OCI-LY3 (cell line): ENCODE data around the gene TNNI2.

Experiments used
- H2AFZ ChIP-seq: fragments of 200-600, 300-600 bp; shearing (Covaris generic); 2 replicates; pipeline ENCODE4 v1.6.0; 2014; ENCODE audit warnings: antibody characterized with exemption, low read depth, low read length
- H3K27ac ChIP-seq: fragments of 200-600, 300-600 bp; sonication (generic); 2 replicates; pipeline ENCODE4 v1.5.1; 2014; ENCODE audit warnings: mild to moderate bottlenecking, low read length, moderate library complexity, mixed read lengths
- H3K27me3 ChIP-seq: fragments of 200-600, 300-600 bp; sonication (generic); 2 replicates; pipeline ENCODE4 v1.6.1; 2014; ENCODE audit warnings: low read depth, low read length, mixed read lengths
- H3K36me3 ChIP-seq: fragments of 200-600, 300-600 bp; sonication (generic); replicated peaks from 2 replicates; pipeline ENCODE3; 2014; ENCODE audit warnings: low read depth, low read length, mixed read lengths
- H3K4me1 ChIP-seq: fragments of 300-600, 200-600 bp; sonication (generic); 2 replicates; pipeline ENCODE4 v1.6.1; 2014; ENCODE audit warnings: low read length, mixed read lengths
- H3K4me2 ChIP-seq: fragments of 200-600, 300-600 bp; sonication (generic); 2 replicates; pipeline ENCODE4 v1.6.1; 2014; ENCODE audit warnings: low read length, mixed read lengths
- H3K4me3 ChIP-seq: fragments of 300-600, 200-600 bp; sonication (generic); 2 replicates; pipeline ENCODE4 v1.5.1; 2014; ENCODE audit warnings: antibody characterized with exemption, mild to moderate bottlenecking, low read length, moderate library complexity
- H3K79me2 ChIP-seq: fragments of 300-600, 200-600 bp; shearing (Covaris generic); 2 replicates; pipeline ENCODE4 v1.6.1; 2014; ENCODE audit warnings: mild to moderate bottlenecking, low read length, mixed read lengths
- H3K9ac ChIP-seq: fragments of 300-600, 200-600 bp; shearing (Covaris generic); 2 replicates; pipeline ENCODE4 v1.6.0; 2014; ENCODE audit warnings: mild to moderate bottlenecking, low read length, moderate library complexity
- H3K9me3 ChIP-seq: fragments of 200-600, 300-600 bp; shearing (Covaris generic); 2 replicates; pipeline ENCODE4 v1.6.1; 2014; ENCODE audit warnings: low read length, mixed read lengths; ENCODE audit not compliant: insufficient read depth
- H4K20me1 ChIP-seq: fragments of 200-600, 300-600 bp; sonication (generic); 2 replicates; pipeline ENCODE4 v1.6.1; 2016; ENCODE audit warnings: low read length, mixed read lengths; ENCODE audit not compliant: insufficient read depth
- EZH2phosphoT487 ChIP-seq: fragments of 200-600 bp; shearing (Covaris generic); IDR thresholded peaks from 2 replicates; pipeline ENCODE4 v1.6.1; 2018; ENCODE audit warnings: antibody characterized with exemption, mixed run types, low read depth
- TF ChIP-seq, protein P1 (sequence below): fragments of 200-600, 300-600 bp; sonication (generic); IDR thresholded peaks from 2 replicates; pipeline ENCODE4 v1.5.1; 2014; ENCODE audit warnings: antibody characterized with exemption, low read length, low read depth

The TNNI2 gene

GRCh38 chr11:1805525-1805924 is 33.3 kb upstream of the TNNI2 start:
- Histone ChIP-seq H3K27ac (no peak overlapping the region), H3K4me3 (no peak overlapping the region), H3K9ac (no peak overlapping the region), H3K4me1 (no peaks in the 10 kb centered on the region), H4K20me1 (no peaks in the 10 kb centered on the region), H3K36me3 (no peaks in the 10 kb centered on the region), H3K9me3 (no peaks in the 10 kb centered on the region), H3K4me2 (no peak overlapping the region), H2AFZ (no peak overlapping the region), H3K79me2 (no peaks in the 10 kb centered on the region), H3K27me3 (peaks cover 14% of the 10 kb centered on the region)
- TF ChIP-seq, protein P1, sequence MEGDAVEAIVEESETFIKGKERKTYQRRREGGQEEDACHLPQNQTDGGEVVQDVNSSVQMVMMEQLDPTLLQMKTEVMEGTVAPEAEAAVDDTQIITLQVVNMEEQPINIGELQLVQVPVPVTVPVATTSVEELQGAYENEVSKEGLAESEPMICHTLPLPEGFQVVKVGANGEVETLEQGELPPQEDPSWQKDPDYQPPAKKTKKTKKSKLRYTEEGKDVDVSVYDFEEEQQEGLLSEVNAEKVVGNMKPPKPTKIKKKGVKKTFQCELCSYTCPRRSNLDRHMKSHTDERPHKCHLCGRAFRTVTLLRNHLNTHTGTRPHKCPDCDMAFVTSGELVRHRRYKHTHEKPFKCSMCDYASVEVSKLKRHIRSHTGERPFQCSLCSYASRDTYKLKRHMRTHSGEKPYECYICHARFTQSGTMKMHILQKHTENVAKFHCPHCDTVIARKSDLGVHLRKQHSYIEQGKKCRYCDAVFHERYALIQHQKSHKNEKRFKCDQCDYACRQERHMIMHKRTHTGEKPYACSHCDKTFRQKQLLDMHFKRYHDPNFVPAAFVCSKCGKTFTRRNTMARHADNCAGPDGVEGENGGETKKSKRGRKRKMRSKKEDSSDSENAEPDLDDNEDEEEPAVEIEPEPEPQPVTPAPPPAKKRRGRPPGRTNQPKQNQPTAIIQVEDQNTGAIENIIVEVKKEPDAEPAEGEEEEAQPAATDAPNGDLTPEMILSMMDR = no peak
- TF ChIP-seq EZH2phosphoT487 = no peak

DNA sequence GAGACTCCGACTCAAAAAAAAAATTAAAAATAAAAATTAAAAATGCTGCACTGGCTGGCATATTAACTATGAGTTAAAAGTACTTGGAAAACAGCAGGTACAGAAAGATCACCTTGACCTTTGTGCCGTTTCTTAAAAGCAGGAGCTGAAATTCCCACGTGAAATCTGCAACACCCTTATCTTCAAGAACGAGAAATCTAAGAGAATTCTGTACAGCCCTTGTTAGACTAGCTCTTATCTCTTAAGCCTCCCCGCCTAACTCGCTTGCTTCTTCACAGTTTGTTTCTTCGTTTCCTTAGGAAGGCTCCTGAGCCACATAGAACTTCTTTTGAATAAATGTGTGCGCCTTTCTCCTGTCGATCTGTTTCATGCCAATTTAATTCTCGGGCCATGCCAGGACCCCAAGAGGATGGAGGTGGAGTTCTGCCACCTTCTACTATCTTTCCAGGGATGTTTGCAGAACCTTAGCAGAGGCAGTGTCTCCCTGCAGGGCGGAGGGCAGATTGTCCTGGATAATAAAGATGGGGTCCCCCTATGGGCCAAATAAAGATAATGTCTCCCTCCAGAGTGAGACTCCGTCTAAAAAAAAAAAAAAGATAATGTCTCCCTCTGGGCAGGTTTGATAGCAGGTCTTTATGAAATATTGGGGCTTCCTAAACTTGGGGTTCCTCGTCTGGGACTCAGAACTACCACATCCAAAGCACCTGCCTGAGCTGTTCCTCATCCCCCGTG is 31.4 kb upstream of the TNNI2 start:
- H3K9me3 ChIP-seq = no peaks in the 10 kb centered on the region
- TF ChIP-seq, protein P1 = no peak
- no peak for TF ChIP-seq EZH2phosphoT487
- H3K4me1 ChIP-seq = no peaks in the 10 kb centered on the region
- H3K27ac ChIP-seq = no peak overlapping the region
- peaks cover 6% of the 10 kb centered on the region; the same call in 1 of the 2 replicates for H3K27me3 ChIP-seq
- H3K9ac ChIP-seq = no peak overlapping the region
- no peak overlapping the region for H3K4me3 ChIP-seq
- H3K79me2 ChIP-seq = no peaks in the 10 kb centered on the region
- H4K20me1 ChIP-seq = no peaks in the 10 kb centered on the region
- H2AFZ ChIP-seq = no peak overlapping the region
- H3K4me2 ChIP-seq = no peak overlapping the region
- H3K36me3 ChIP-seq = no peaks in the 10 kb centered on the region

- Histone ChIP-seq H3K27ac (no peak overlapping the region), H3K9me3 (no peaks in the 10 kb centered on the region), H3K27me3 (no peaks in the 10 kb centered on the region; the same call in 1 of the 2 replicates), H3K9ac (no peak overlapping the region), H2AFZ (no peak overlapping the region), H3K4me3 (no peak overlapping the region), H3K4me2 (no peak overlapping the region), H3K36me3 (no peaks in the 10 kb centered on the region), H4K20me1 (no peaks in the 10 kb centered on the region), H3K79me2 (no peaks in the 10 kb centered on the region), H3K4me1 (no peaks in the 10 kb centered on the region)
- TF ChIP-seq, protein P1 = no peak
- no peak for TF ChIP-seq EZH2phosphoT487
These were observed 28.0 kb upstream of the TNNI2 start for GRCh38 chr11:1810761-1811160.

DNA sequence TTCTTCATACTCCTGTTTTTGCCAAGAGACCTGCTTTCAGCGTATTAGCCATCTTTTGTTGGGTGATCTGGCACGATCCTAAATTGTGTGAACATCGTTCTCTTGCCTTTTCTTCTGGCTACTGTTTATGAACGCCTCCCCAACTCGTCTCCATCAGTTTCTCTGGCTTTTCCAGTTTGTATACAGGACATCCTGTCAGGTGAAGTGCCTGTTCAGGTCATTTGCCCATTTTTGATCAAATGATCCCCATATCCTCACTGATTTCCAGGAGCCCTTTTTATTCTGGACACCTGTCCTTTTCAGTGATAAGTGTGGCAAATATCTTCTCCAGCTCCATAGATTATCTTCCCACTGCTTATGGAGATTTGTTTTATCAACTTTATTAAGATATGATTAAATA is 26.5 kb upstream of the TNNI2 start:
- Histone ChIP-seq H3K79me2 (no peaks in the 10 kb centered on the region), H4K20me1 (no peaks in the 10 kb centered on the region), H3K9me3 (no peaks in the 10 kb centered on the region), H3K36me3 (no peaks in the 10 kb centered on the region), H2AFZ (no peak overlapping the region), H3K27me3 (peaks cover 4% of the 10 kb centered on the region), H3K4me1 (no peaks in the 10 kb centered on the region), H3K4me3 (no peak overlapping the region), H3K27ac (no peak overlapping the region), H3K9ac (no peak overlapping the region), H3K4me2 (no peak overlapping the region)
- TF ChIP-seq EZH2phosphoT487 = no peak
- TF ChIP-seq, protein P1 = no peak
